B cell (primary cell): ENCODE results near the gene TNKS1BP1.

Source experiments
- EZH2 ChIP-seq: IDR thresholded peaks from 2 replicates; pipeline ENCODE4 v1.6.1; 2012; ENCODE audit warnings: borderline replicate concordance, low read depth, mild to moderate bottlenecking, moderate library complexity, low read length; ENCODE audit not compliant: insufficient read depth, poor library complexity, severe bottlenecking
- TF ChIP-seq, protein P1 (sequence below): fragments of 200-600 bp; IDR thresholded peaks from one replicate; pipeline ENCODE4 v1.8.0; 2022; ENCODE audit warnings: antibody characterized with exemption, mild to moderate bottlenecking

DNA sequence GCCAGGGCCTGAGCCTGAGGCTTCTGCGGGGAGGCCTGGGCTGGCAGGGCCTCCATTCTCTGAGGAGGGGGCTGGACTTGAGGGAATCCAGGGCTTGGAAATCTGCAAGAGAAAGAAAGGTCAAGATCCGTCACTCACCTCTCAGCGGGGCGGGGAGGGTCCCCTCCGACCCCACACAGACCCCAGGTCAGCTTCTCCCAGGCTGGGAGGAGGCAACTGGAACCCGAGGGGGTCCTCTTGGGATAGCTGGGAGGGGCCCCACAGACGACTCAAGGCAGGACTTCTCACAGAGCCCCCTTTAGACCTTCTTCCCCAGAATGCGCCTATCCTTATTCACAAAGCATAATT is 11.0 kb downstream of the TNKS1BP1 start:
- TF ChIP-seq, protein P1, sequence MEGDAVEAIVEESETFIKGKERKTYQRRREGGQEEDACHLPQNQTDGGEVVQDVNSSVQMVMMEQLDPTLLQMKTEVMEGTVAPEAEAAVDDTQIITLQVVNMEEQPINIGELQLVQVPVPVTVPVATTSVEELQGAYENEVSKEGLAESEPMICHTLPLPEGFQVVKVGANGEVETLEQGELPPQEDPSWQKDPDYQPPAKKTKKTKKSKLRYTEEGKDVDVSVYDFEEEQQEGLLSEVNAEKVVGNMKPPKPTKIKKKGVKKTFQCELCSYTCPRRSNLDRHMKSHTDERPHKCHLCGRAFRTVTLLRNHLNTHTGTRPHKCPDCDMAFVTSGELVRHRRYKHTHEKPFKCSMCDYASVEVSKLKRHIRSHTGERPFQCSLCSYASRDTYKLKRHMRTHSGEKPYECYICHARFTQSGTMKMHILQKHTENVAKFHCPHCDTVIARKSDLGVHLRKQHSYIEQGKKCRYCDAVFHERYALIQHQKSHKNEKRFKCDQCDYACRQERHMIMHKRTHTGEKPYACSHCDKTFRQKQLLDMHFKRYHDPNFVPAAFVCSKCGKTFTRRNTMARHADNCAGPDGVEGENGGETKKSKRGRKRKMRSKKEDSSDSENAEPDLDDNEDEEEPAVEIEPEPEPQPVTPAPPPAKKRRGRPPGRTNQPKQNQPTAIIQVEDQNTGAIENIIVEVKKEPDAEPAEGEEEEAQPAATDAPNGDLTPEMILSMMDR = no peak
- TF ChIP-seq EZH2 = no peak
